Activated CD4-positive, alpha-beta memory T cell treated with anti-CD3 and anti-CD28 coated beads, Interleukin-2, amount 10 ng/mL, durations not matched to agents 7 days and 5 days (primary cell): ENCODE measurements around the gene TIMM50. TPM values are rescaled to one million over a fixed set of nuclear protein-coding genes. Genes with fewer than 3 reads are reported as not detected.

Experiments used
- CTCF ChIA-PET: fragments of 350-600 bp; sonication (Branson Sonifier 250); formaldehyde crosslinking; loops from one replicate; lab custom pipeline; 2021; ENCODE audit warnings: antibody characterized with exemption, inconsistent platforms; lab: Charles Lee
- POLR2A ChIA-PET: fragments of 350-600 bp; sonication (Branson Sonifier 250); formaldehyde crosslinking; loops from one replicate; lab custom pipeline; 2021; ENCODE audit warnings: antibody characterized with exemption; lab: Charles Lee
- DNase-seq: peaks from one replicate; pipeline ENCODE4 v3.0.0-alpha.2; 2020
- H3K27ac Mint-ChIP-seq: one replicate; pipeline ENCODE4 v1.8.0; 2021; ENCODE audit warnings: mild to moderate bottlenecking, mixed read lengths
- H3K27me3 Mint-ChIP-seq: one replicate; pipeline ENCODE4 v1.8.0; 2021; ENCODE audit warnings: mixed read lengths
- H3K36me3 Mint-ChIP-seq: one replicate; pipeline ENCODE4 v1.8.0; 2021; ENCODE audit warnings: low read depth, mixed read lengths
- H3K4me1 Mint-ChIP-seq: one replicate; pipeline ENCODE4 v1.8.0; 2021; ENCODE audit warnings: mixed read lengths
- H3K4me3 Mint-ChIP-seq: one replicate; pipeline ENCODE4 v1.8.0; 2021; ENCODE audit warnings: mild to moderate bottlenecking, mixed read lengths
- H3K9me3 Mint-ChIP-seq: one replicate; pipeline ENCODE4 v1.8.0; 2021; ENCODE audit warnings: mixed read lengths
- total RNA-seq, 2 experiments: library from RNA; stranded (reverse); gene quantifications; one replicate each; pipeline ENCODE4 v1.2.3, GENCODE V29; 2021

Gene TIMM50
- total RNA-seq, result 10 to 100 TPM; 44.0 to 44.8 TPM

GRCh38 chr19:39480337-39481228 lies at the start of gene TIMM50:
TSS of gene TIMM50 (plus strand) at chr19:39480838. CDS start at chr19:39480854, 16 bp downstream.
- Mint-ChIP-seq H3K27ac (peak within 1 kb of the TSS; percentile 81), H3K27me3 (no peaks in the 10 kb centered on the region), H3K36me3 (peaks cover 13% of the 10 kb centered on the region), H3K4me3 (peak within 1 kb of the TSS; percentile 84), H3K9me3 (no peaks in the 10 kb centered on the region), H3K4me1 (peaks cover 26% of the 10 kb centered on the region)
- peak; percentile 98 for DNase-seq
- POLR2A ChIA-PET, result interaction anchor here (0.8 to 2.1 kb wide), 8 partner anchors 12 to 59 kb away, joined by 3 to 15 read pairs (median 4); partner anchors contain the start of genes RPS16 and SUPT5H
- CTCF ChIA-PET, result interaction anchor here (0.6 to 1.5 kb wide), 6 partner anchors 9 to 419 kb away, joined by 3 to 6 read pairs (median 4); partner anchors contain the start of gene RPS16

GRCh38 chr19:39432677-39433025 lies 48.0 kb upstream of the TIMM50 start:
- CTCF ChIA-PET, result interaction anchor here (1.1 kb wide), 1 partner anchor 34 kb away, joined by 3 read pairs; no protein-coding TSS in a partner anchor
- POLR2A ChIA-PET, result interaction anchor here (0.9 to 6.8 kb wide), 8 partner anchors 13 to 97 kb away, joined by 3 to 157 read pairs (median 4); partner anchors contain the start of genes GMFG, MED29, SAMD4B and ZFP36

GRCh38 chr19:39433480-39434079 lies 47.1 kb upstream of the TIMM50 start:
- CTCF ChIA-PET, result interaction anchor here (0.7 to 0.9 kb wide), 2 partner anchors 22 to 35 kb away, joined by 3 read pairs; no protein-coding TSS in a partner anchor
- peak overlapping the region; percentile 99 for H3K4me3 Mint-ChIP-seq
- peaks cover 67% of the 10 kb centered on the region for H3K4me1 Mint-ChIP-seq
- no peaks in the 10 kb centered on the region for H3K27me3 Mint-ChIP-seq
- no peaks in the 10 kb centered on the region for H3K9me3 Mint-ChIP-seq
- POLR2A ChIA-PET, result interaction anchor here (1.1 to 6.8 kb wide), 7 partner anchors 12 to 98 kb away, joined by 3 to 157 read pairs (median 13); partner anchors contain the start of genes GMFG, MED29, PAF1 and SUPT5H
- peak overlapping the region; percentile 98 for H3K27ac Mint-ChIP-seq
- no peak for DNase-seq
- H3K36me3 Mint-ChIP-seq, result peaks cover 45% of the 10 kb centered on the region

More at GRCh38 chr19:39432677-39433025, 48.0 kb upstream of the TIMM50 start:
- H3K4me3 Mint-ChIP-seq, result no peak overlapping the region
- H3K4me1 Mint-ChIP-seq, result peaks cover 67% of the 10 kb centered on the region
- no peak for DNase-seq
- peaks cover 45% of the 10 kb centered on the region for H3K36me3 Mint-ChIP-seq
- peak overlapping the region; percentile 98 for H3K27ac Mint-ChIP-seq
- no peaks in the 10 kb centered on the region for H3K9me3 Mint-ChIP-seq
- H3K27me3 Mint-ChIP-seq, result no peaks in the 10 kb centered on the region

- no peak for DNase-seq
- Mint-ChIP-seq H3K9me3 (no peaks in the 10 kb centered on the region), H3K4me3 (peak overlapping the region; percentile 99), H3K27ac (peak overlapping the region; percentile 98), H3K27me3 (no peaks in the 10 kb centered on the region), H3K4me1 (peaks cover 65% of the 10 kb centered on the region), H3K36me3 (peaks cover 45% of the 10 kb centered on the region)
- ChIA-PET CTCF (interaction anchor here (0.6 to 1.9 kb wide), 14 partner anchors 11 to 536 kb away, joined by 3 to 25 read pairs (median 8); partner anchors contain the start of genes EID2B, GMFG, MED29 and PAF1), POLR2A (interaction anchor here (1.0 to 6.8 kb wide), 20 partner anchors 8 to 222 kb away, joined by 3 to 157 read pairs (median 14); partner anchors contain the start of genes EID2B, GMFG, MED29 and PAF1)
Measured at GRCh38 chr19:39434123-39435076, 46.2 kb upstream of the TIMM50 start.

- H3K4me3 Mint-ChIP-seq, result peak within 1 kb of the TSS; percentile 99
- peaks cover 64% of the 10 kb centered on the region for H3K4me1 Mint-ChIP-seq
- peak; percentile 99 for DNase-seq
- POLR2A ChIA-PET, result interaction anchor here (0.6 to 6.8 kb wide), 46 partner anchors 9 to 1829 kb away, joined by 3 to 157 read pairs (median 5); partner anchors contain the start of genes ACTN4, EID2, EID2B and GMFG
- H3K27me3 Mint-ChIP-seq, result no peaks in the 10 kb centered on the region
- H3K36me3 Mint-ChIP-seq, result peaks cover 44% of the 10 kb centered on the region
- H3K27ac Mint-ChIP-seq, result peak within 1 kb of the TSS; percentile 98
- CTCF ChIA-PET, result interaction anchor here (0.6 to 1.9 kb wide), 17 partner anchors 9 to 535 kb away, joined by 3 to 25 read pairs (median 5); partner anchors contain the start of genes EID2B, GMFG, MED29 and PAF1
- no peaks in the 10 kb centered on the region for H3K9me3 Mint-ChIP-seq
Measured at GRCh38 chr19:39435499-39436349, 44.9 kb upstream of the TIMM50 start, which contains the start of gene RPS16. TSS of gene RPS16 (minus strand) at chr19:39435949. CDS start at chr19:39435895, 54 bp downstream.

- Mint-ChIP-seq H3K4me3 (peak overlapping the region; percentile 99), H3K27me3 (no peaks in the 10 kb centered on the region), H3K27ac (peak overlapping the region; percentile 98), H3K4me1 (peaks cover 61% of the 10 kb centered on the region), H3K36me3 (peaks cover 38% of the 10 kb centered on the region), H3K9me3 (no peaks in the 10 kb centered on the region)
- ChIA-PET POLR2A (interaction anchor here (0.6 to 6.8 kb wide), 45 partner anchors 9 to 1828 kb away, joined by 3 to 157 read pairs (median 5); partner anchors contain the start of genes ACTN4, EID2, EID2B and GMFG), CTCF (interaction anchor here (0.9 to 1.9 kb wide), 15 partner anchors 9 to 534 kb away, joined by 3 to 25 read pairs (median 6); partner anchors contain the start of genes EID2B, GMFG, MED29 and PAF1)
- DNase-seq, result no peak
Measured at GRCh38 chr19:39436350-39436716, 44.3 kb upstream of the TIMM50 start.

GRCh38 chr19:39438270-39438934 lies 42.2 kb upstream of the TIMM50 start:
- Mint-ChIP-seq H3K27ac (no peak overlapping the region), H3K36me3 (peaks cover 26% of the 10 kb centered on the region), H3K4me1 (peaks cover 43% of the 10 kb centered on the region), H3K9me3 (no peaks in the 10 kb centered on the region), H3K27me3 (no peaks in the 10 kb centered on the region), H3K4me3 (no peak overlapping the region)
- DNase-seq, result no peak
- ChIA-PET POLR2A (interaction anchor here (1.0 kb wide), 2 partner anchors 31 to 42 kb away, joined by 3 read pairs; partner anchors contain the start of gene TIMM50), CTCF (interaction anchor here (0.6 to 4.6 kb wide), 6 partner anchors 36 to 917 kb away, joined by 3 to 61 read pairs (median 4); partner anchors contain the start of gene EID2B)

GRCh38 chr19:39444598-39445195 lies 35.9 kb upstream of the TIMM50 start:
- Mint-ChIP-seq H3K4me1 (peaks cover 49% of the 10 kb centered on the region), H3K9me3 (no peaks in the 10 kb centered on the region), H3K4me3 (peak overlapping the region; percentile 91), H3K27ac (peak overlapping the region; percentile 94), H3K27me3 (no peaks in the 10 kb centered on the region), H3K36me3 (peaks cover 35% of the 10 kb centered on the region)
- CTCF ChIA-PET, result interaction anchor here (0.6 to 2.8 kb wide), 11 partner anchors 9 to 515 kb away, joined by 3 to 16 read pairs (median 4); partner anchors contain the start of gene RPS16
- POLR2A ChIA-PET, result interaction anchor here (0.7 to 5.4 kb wide), 31 partner anchors 9 to 1070 kb away, joined by 3 to 133 read pairs (median 4); partner anchors contain the start of genes DLL3, DYRK1B, EID2B and MED29
- DNase-seq, result no peak

- peaks cover 38% of the 10 kb centered on the region for H3K36me3 Mint-ChIP-seq
- ChIA-PET CTCF (interaction anchor here (0.5 to 2.8 kb wide), 11 partner anchors 10 to 516 kb away, joined by 3 to 16 read pairs (median 4); partner anchors contain the start of genes PLEKHG2 and RPS16), POLR2A (interaction anchor here (0.5 to 5.4 kb wide), 33 partner anchors 9 to 1071 kb away, joined by 3 to 133 read pairs (median 4); partner anchors contain the start of genes DLL3, DYRK1B, EID2B and MED29)
- H3K4me1 Mint-ChIP-seq, result peaks cover 50% of the 10 kb centered on the region
- H3K27me3 Mint-ChIP-seq, result no peaks in the 10 kb centered on the region
- DNase-seq, result peak; percentile 99
- peak within 1 kb of the TSS; percentile 91 for H3K4me3 Mint-ChIP-seq
- H3K9me3 Mint-ChIP-seq, result no peaks in the 10 kb centered on the region
- H3K27ac Mint-ChIP-seq, result peak within 1 kb of the TSS; percentile 94
Measured at GRCh38 chr19:39445196-39446111, 35.2 kb upstream of the TIMM50 start, which contains the start of gene SUPT5H. TSS of gene SUPT5H (plus strand) at chr19:39445582. CDS start at chr19:39445891, 309 bp downstream.
